HK-2 (cell line): ENCODE data around the gene CFTR.

Experiments
- DNase-seq: peaks from one replicate; pipeline ENCODE4 v3.0.0-alpha.2; 2018; ENCODE audit not compliant: unreplicated experiment

CFTR gene

DNA sequence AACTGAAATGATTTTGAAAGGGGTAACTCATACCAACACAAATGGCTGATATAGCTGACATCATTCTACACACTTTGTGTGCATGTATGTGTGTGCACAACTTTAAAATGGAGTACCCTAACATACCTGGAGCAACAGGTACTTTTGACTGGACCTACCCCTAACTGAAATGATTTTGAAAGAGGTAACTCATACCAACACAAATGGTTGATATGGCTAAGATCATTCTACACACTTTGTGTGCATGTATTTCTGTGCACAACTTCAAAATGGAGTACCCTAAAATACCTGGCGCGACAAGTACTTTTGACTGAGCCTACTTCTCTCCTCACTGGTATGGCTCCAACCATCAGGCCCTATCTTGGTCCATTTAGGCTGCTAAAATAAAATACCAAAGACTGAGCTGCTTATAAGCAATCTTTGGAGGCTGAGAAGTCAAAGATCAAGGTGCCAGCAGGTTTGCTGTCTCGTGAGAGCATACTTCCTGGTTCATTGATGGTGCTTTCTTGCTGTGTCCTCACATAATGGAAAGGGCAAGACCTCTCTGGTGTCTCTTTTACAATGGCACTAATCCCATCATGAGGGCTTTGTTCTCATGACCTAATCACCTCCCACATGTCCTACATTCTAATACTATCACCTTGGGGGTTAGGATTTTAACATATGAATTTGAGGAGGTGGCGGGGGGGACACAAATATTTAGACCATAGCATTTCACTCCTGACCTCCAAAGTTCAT, 173.3 kb downstream of the CFTR start:
- DNase-seq, result no peak

DNA sequence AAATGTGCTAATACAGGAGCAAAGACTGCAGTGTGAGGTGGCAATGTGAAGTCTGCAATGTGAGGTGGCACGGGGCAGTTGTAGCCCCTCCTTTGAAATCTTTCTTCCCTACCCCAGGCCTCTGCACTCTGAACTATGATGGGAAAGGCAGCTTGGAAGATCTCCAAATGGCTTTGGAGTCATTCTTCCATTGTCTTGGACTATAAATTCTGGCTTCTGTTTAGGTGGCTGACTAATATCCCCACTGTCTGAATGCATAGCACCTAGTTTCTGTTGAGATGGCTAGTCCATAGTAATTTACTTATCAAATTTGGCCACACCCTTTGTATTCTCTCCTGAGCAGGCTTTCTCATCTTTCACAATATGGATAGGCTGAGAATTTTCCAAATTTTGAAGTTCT, 175.0 kb downstream of the CFTR start:
- DNase-seq, result no peak

DNA sequence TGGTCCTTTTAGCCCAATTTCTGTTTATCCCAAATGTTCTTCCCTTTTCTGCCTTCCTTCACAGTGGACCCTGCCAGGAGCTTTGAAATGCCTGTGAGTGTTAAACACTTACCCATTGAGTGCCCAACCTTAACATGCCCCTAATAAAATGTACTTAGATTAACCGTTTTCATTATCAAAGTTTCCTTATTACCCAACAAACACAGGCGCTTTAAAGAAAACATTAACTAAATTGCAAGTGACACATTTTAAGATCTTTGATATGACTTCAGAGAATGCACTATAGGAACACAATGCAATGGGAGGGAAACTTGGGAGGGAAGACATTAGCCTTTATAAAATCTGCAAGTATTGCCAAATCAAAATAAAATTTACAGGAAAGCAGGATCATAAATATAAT, 177.0 kb downstream of the CFTR start:
- no peak for DNase-seq

DNA sequence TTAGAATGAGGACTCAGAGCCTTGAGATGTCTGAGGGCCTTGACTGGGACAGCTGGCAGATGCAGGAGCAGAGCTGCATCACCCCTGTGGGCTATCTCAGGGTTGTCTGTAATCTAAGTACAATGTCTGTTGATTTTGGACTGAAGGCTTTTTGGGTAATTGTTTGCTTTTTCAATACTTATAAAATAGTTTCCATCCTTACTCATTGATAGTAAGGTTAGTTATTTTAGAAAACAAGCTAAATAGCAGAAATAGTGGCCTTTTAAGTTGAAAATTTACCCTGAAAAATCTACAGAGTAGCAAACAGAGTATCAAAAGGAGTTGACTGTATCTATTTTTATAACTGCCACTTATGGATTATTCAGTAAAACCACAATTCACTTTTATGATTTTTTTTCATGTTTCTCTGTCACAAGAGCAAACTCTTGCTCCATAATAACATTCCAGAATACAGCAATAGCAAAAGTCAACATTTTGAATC, 179.7 kb downstream of the CFTR start:
- no peak for DNase-seq

DNA sequence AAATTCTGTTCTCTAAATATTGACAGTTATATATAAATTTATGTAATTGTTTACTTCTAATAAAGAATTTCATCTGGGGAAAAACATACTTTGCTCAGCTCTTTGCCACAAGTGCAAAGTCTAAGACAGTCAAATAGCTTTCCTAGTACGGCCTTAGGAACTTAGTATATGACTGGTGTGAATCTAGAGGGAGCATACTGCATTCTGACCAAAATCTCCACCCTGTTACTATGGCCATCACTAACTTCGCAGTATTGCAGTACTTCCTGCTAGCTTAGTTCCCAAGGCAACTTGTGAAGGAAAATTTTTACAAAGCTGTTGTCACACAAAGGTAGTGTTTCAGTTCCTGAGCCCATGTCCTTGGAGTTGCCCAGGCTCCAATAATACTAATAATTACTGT, 181.5 kb downstream of the CFTR start:
- DNase-seq, result no peak

DNA sequence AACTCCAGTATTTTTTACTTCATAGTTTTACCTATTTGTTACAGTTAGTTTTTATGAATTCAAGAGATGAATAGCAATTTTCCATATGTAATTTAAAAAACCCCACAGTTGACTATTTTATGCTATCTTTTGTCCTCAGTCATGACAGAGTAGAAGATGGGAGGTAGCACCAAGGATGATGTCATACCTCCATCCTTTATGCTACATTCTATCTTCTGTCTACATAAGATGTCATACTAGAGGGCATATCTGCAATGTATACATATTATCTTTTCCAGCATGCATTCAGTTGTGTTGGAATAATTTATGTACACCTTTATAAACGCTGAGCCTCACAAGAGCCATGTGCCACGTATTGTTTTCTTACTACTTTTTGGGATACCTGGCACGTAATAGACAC, 184.2 kb downstream of the CFTR start:
- no peak for DNase-seq

DNA sequence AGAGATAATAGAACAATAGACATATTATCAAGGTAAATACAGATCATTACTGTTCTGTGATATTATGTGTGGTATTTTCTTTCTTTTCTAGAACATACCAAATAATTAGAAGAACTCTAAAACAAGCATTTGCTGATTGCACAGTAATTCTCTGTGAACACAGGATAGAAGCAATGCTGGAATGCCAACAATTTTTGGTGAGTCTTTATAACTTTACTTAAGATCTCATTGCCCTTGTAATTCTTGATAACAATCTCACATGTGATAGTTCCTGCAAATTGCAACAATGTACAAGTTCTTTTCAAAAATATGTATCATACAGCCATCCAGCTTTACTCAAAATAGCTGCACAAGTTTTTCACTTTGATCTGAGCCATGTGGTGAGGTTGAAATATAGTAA, 185.5 kb downstream of the CFTR start:
- no peak for DNase-seq

DNA sequence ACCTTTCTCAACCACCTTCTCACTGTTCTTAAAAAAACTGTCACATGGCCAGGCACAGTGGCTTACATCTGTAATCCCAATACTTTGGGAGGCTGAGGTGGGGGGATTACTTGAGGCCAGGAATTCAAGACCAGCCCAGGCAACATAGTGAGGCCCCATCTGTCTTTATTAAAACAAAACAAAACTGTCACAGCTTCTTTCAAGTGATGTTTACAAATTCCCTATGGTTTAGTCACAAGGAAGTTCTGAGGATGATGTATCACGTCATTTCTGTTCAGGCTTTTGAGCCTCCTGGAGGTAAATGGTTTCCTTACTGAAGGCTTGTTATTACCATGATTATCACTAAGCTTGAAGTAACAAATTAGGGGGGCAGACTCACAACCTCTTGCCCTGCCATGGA, 186.2 kb downstream of the CFTR start:
- DNase-seq, result no peak

DNA sequence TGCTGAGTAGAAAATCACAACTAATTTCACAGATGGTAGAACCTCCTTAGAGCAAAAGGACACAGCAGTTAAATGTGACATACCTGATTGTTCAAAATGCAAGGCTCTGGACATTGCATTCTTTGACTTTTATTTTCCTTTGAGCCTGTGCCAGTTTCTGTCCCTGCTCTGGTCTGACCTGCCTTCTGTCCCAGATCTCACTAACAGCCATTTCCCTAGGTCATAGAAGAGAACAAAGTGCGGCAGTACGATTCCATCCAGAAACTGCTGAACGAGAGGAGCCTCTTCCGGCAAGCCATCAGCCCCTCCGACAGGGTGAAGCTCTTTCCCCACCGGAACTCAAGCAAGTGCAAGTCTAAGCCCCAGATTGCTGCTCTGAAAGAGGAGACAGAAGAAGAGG, 186.9 kb downstream of the CFTR start:
- DNase-seq, result no peak

DNA sequence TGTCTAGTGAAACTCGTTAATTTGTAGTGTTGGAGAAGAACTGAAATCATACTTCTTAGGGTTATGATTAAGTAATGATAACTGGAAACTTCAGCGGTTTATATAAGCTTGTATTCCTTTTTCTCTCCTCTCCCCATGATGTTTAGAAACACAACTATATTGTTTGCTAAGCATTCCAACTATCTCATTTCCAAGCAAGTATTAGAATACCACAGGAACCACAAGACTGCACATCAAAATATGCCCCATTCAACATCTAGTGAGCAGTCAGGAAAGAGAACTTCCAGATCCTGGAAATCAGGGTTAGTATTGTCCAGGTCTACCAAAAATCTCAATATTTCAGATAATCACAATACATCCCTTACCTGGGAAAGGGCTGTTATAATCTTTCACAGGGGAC, 187.6 kb downstream of the CFTR start:
- no peak for DNase-seq

DNA sequence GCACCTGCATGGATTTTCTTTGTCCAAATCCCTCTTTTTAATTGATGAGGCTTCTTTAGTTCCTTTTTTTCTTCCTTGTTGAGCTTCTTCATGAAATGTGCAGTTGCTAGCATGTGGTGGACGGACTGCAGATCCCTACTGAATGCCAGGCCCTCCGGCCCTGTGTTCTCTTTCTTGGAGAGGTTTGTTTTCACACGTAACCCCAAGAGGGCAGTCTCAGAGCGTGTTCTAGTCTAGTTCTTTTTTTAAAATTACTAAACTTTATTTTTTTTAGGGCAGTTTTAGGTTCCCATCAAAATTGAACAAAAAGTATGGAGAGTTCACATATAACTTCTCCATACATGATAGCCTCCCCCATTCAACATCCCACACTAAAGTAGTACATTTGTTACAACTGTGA, 190.0 kb downstream of the CFTR start:
- DNase-seq, result no peak

DNA sequence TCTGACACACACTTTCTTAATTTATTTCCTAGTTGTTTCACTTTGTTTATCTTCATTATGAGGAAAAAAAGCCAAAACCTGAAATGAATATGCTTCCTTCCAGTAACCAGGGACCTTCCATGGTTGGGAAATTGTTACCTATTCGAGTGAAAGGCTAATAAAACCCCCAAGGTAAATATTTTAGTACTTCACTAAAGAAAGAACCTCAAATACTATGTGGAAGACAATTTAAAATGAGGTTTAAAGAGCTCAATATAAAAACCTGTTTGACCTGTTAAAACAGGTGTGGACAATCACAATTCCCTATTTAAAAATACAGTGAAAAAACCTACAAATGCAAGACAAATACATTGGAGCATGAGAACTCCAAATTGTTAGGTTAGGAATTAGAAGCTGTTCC, 192.6 kb downstream of the CFTR start:
- DNase-seq, result no peak

DNA sequence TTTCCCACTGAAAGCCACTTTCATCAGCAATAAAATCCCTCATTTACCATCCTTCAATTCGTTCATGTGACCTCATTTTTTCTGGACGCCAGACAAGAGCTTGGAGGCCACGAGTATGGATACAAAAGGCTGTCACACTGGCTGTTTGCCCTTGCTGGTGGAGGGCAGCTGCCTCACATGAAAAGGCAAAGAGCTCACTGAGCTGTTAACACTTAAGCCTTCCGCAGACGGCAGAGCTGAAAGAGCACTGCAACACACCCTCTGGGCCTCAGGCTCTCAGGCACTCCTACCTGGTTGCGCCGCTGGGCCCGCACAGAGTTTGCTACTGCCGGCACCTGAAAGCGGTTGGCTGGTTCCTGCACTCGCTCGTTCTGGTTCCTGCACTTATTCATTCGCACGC, 193.5 kb downstream of the CFTR start:
- no peak for DNase-seq

DNA sequence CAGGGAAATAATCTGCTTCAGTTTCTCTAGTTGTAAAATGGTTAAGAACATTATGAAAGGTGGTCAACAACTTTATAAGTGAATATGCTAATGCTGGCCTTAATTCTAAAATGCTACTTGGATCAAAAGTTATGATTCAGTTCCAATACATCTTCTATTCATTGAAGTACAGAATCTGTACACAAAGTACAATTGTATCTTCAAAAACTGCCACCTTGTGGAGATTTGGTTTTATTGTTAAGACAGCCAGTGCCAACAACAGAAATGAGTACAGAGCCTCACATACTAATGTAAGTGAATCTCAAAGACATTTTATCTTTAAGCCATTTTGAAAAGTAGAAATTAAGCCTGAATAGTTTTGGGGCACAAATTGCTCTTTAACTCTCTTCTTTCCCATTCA, 194.0 kb downstream of the CFTR start:
- no peak for DNase-seq

DNA sequence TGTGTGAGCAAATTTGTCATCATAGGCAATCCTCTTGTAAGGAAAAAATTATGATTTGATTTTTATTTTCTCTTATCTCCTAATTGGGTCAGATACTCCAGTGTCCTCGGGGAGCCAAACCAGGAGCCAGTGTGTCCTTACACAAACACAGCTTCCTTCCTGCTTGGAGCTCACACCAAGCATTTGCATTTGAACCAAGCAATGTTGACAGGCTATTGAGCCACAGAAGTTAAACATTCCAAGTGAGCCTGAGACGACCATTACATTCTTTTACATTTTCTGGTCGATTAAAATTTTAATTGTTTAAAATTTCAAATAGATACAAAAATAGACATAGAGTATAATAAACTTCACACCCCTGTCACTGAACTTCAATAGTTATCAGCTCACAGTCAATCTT, 194.8 kb downstream of the CFTR start:
- no peak for DNase-seq

DNA sequence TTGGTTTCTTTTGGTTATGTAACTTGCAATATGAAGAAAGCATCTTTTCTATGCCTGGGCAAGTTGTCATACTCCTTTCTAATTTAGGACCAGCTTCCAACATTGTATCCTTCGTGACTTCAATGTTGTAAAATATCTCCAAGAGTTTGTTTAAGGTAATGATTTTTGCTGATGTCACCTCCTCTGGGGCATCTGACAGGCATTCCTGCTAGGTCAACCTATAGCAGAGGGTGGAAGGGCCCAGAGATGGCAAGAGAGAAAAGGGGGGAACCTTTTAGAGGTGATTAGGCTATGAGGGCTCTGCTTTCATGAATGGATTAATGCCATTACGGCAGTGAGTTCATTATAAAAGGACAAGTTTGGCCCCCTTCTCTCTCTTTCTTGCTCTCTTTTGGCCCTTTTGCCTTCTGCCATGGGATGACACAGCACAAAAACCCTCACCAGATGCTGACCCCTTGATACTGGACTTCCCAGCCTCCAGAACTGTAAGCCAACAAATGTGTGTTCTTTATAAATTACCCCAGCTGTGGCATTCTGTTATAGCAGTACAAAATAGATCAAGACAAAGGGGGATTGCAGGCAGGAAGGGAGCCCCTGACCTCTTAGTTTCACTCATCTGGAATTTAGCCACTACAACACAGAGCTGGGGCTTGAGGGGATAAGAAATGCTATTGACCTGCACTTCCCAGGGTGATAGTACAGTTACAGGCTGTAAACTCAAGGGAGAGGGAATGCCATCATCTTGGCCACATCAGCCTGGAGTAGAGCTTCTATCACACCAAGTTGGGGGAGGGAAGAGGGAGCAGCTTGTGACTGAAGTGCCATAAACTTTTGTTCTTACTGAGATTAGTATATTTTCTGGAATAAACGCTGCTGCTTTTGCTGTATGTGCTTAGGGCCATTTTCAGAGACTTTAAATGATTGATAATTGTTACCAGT, 195.9 kb downstream of the CFTR start:
- DNase-seq, result no peak

DNA sequence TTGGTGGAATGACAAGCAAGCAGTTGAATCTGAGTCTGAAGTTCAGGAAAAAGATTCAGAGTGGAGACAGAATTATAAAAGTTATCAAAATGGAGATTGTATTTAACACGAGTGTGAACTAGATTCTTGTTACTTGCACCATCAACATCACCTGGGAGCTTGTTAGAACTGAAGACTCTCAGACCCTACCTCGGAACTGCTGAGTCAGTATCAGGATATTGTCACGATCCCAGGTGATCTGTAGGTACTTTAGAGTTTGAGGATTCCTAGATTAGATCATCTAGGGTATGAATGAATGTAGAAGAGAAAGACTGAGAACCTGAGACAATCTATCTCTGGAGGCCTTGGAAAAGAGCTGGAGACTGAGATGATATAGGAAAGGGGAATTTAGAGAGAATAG, 199.3 kb downstream of the CFTR start:
- no peak for DNase-seq

DNA sequence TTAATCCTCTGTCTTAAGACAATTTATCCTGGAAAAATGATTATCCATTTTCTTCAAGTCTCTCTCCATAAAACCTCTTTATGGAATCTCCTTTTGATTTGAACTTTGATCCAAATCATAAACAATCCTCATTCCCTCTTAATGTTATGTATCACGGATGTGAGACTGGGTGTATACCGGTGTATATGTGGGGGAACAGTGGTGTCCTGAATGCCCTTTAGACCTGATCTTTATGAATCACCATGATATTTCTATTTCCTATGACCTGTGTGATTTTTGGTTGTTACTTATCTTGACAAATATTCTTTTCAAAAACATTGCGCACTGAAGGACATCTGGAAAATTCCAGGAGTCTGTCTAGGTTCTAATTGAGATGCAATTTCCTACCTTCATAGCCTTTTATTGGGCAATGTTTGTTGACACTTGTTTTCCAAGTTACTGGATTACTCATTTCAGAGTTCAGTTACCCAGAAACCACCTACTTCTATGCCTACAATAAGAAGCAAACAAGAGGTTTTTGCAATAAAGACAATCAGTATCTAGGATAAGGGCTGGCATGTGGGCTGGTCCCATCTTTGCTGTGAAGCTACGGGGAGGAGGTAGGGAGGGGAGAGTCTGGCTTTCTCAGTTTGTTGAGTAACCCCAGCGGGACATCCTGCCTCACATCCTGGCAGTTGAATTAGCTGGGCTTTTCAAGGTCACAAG, 203.0 kb downstream of the CFTR start:
- DNase-seq, result no peak

DNA sequence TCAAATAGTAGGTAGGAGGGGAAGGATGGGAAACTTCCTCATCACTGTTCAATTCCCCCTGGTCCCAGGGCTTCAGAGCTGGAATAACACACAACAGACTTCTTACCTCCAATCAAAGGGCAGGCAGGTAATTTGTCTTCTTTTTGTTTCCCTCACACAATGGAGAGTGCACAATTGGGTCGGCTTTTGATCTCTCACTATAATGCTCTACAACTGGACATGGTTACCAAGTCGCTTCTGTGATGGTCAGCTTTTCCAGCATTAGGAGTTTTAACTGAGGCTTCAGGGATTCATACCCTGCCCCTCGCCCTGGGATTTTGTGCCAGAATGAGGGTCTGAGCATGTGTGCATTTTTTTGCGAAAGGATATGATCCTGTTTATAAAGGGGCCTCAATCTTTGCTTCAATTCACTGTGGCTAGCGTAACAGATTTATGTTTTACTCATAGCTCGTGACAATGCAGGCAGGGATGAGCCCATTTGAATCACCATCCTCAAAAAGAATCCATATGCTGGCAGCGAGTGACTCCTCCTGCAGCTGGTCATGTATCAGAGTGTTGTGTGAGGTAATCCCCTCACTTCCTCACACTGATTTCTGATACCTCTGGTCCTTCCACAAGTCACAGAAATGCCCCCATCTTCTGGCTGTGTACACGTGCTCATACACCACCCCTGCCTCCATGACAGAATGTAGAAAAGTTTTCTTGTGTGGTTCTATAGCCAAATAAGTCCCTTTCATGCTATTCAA, 203.8 kb downstream of the CFTR start:
- DNase-seq, result no peak

DNA sequence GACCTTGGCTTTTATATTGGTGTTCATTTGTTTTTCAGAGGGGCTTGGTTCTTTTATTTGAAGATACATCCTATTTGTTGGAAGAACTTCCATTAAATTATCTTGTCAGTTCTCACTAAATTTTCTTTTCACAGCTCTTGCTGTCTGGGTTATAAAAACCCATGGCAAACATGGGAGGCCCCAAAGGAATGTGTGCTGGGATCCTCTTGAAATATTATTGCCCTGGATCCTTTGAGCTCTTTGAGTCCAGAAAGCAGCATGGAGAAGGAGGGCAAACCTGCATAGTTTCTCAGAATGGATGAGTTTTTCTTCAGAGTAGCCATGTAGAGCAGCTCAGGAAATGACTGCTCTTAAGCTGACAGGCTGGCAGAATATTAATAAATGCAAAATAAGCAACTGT, 206.0 kb downstream of the CFTR start:
- no peak for DNase-seq

DNA sequence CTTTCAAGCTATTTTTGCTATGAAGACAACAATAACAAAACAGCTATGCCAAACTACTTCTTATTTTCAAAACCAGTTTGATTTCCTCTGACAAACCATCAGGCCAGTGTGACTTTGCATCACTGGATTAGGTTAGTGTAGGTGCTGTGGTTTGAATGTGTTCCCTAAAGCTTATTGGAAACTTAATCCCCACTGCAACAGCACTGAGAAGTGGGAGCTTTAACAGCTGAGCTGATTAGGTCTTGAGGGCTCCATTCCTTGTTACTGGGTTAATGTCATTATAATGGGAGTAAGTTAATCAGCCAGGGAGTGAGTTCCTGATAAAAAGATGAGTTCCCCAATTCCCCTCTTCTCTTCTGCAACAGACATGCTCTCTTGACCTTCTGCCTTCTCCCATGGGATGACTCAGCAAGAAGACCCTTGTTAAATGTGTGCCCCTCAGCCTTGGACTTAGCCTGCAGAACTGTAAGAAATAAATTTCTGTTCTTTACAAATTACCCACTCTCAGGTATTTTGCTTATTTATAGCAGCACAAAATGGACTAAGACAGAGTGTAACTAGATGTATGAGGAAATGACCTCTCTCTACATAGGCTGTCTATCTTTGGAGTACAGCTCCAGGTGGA, 206.6 kb downstream of the CFTR start:
- no peak for DNase-seq
